Gastroesophageal sphincter (tissue), 4 donors: ENCODE measurements around the gene EPB41L3. TPM values are rescaled to one million over a fixed set of nuclear protein-coding genes. Genes with fewer than 3 reads are reported as not detected.

Experiments
- ATAC-seq: fragments of 150-250 bp; one replicate; pipeline ENCODE4 v1.9.1; 2016; ENCODE audit warnings: mild to moderate bottlenecking, moderate library complexity
- H3K27ac ChIP-seq, 4 donors: fragments of 200-600 bp; sonication (generic) in 3 of 4; 1 replicate in 3 of 4; 2 replicates in 1 of 4; pipeline ENCODE4 v1.5.1; 2016 to 2019
- H3K27me3 ChIP-seq: fragments of 200-600 bp; sonication (generic); one replicate; pipeline ENCODE4 v1.5.1; 2019
- H3K36me3 ChIP-seq, 2 donors: fragments of 200-600 bp; sonication (generic); one replicate each; pipeline ENCODE4 v1.5.1; 2019; ENCODE audit warnings: control low read depth in 1 of 2
- H3K4me1 ChIP-seq, 3 donors: fragments of 200-600 bp; sonication (generic); 1 replicate in 2 of 3; 2 replicates in 1 of 3; pipeline ENCODE4 v1.5.1; 2016 to 2019; ENCODE audit warnings: control low read depth in 2 of 3
- H3K4me3 ChIP-seq, 2 donors: fragments of 200-600 bp; sonication (generic); one replicate each; pipeline ENCODE4 v1.5.1; 2019; ENCODE audit warnings: mild to moderate bottlenecking in 1 of 2, moderate library complexity in 1 of 2
- H3K9me3 ChIP-seq, 3 donors: fragments of 200-600 bp; sonication (generic); one replicate each; pipeline ENCODE4 v1.5.1; 2017 to 2019; ENCODE audit warnings: control low read depth in 2 of 3
- CTCF ChIP-seq, 4 experiments: fragments of 200-600 bp in 2 of 4; fragments of 450-650 bp in 2 of 4; sonication (generic) in 1 of 4; IDR thresholded peaks; one replicate each; pipeline ENCODE4 v1.5.1; 2017 to 2019; ENCODE audit warnings: antibody characterized with exemption in 4 of 4, mild to moderate bottlenecking in 2 of 4, moderate library complexity in 2 of 4
- EP300 ChIP-seq: sonication (generic); formaldehyde crosslinking; IDR thresholded peaks from one replicate; pipeline ENCODE4 v1.6.1; 2017; ENCODE audit warnings: antibody characterized with exemption, mild to moderate bottlenecking
- POLR2A ChIP-seq, 2 donors: fragments of 450-650 bp; IDR thresholded peaks; one replicate each; pipeline ENCODE4 v1.6.1; 2017; ENCODE audit warnings: antibody characterized with exemption in 2 of 2, mild to moderate bottlenecking in 2 of 2, moderate library complexity in 1 of 2
- POLR2AphosphoS5 ChIP-seq: sonication (generic); formaldehyde crosslinking; IDR thresholded peaks from one replicate; pipeline ENCODE4 v1.6.1; 2017; ENCODE audit warnings: antibody characterized with exemption
- WGBS, 2 donors: methylation state at CpG; one replicate each; pipeline ENCODE4 v1.1.5; 2018; ENCODE audit warnings: low coverage in 1 of 2; 5-methylcytosine and 5-hydroxymethylcytosine counted together
- total RNA-seq, 4 donors: library from RNA; depleted of rRNA; stranded (reverse); fragments of >200 nt; gene quantifications; one replicate each; pipeline ENCODE4 v1.1.0, GENCODE V29; 2016

The EPB41L3 gene
- total RNA-seq, 4 donors from 2014 or later: 27.4 to 66.6 (median 43.4) TPM

GRCh38 chr18:5449858-5450509 lies 93.8 kb downstream of the EPB41L3 start:
- Histone ChIP-seq H3K27me3 (no peaks in the 10 kb centered on the region), H3K9me3 (no peaks in the 10 kb centered on the region), H3K4me3 (no peak overlapping the region), H3K4me1 (no peaks in the 10 kb centered on the region), H3K36me3 (no peaks in the 10 kb centered on the region), H3K27ac (no peak overlapping the region)
- TF ChIP-seq CTCF (IDR thresholded peaks at IDR 0.05) (no peak), POLR2AphosphoS5 (no peak), EP300 (no peak), POLR2A (IDR thresholded peaks at IDR 0.05) (no peak)
- ATAC-seq: no peak
- 77 to 88% methylated on average over 4 of the region's 4 CpGs for WGBS, 2 donors

DNA sequence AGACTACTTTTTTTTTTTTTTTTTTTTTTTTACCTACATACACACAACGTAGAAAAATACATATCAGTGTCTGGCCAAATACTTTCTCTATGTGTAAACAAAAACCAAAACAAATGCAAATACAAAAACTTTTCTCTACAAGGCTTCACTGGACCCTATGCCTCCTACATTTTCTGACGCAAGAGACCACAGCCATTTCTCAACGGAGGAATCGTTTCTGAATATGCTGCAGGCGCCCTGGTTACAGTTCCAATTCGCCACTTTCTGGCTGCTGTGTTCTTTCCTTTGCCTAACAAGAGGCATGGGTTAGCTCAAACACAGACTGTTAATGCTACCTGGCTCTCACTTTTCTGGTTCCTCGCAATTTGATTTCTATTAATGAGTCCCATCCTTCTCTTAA lies 96.4 kb downstream of the EPB41L3 start:
- no peak for ATAC-seq
- TF ChIP-seq EP300 (no peak), POLR2A (IDR thresholded peaks at IDR 0.05) (no peak), CTCF (IDR thresholded peaks at IDR 0.05) (no peak)
- WGBS, 2 donors: 87 to 88% methylated on average over 7 of the region's 7 CpGs
- no peaks in the 10 kb centered on the region for H3K9me3 ChIP-seq
- H3K36me3 ChIP-seq: no peaks in the 10 kb centered on the region
- H3K4me1 ChIP-seq: no peaks in the 10 kb centered on the region
- no peak overlapping the region for H3K27ac ChIP-seq
- no peaks in the 10 kb centered on the region for H3K27me3 ChIP-seq
- H3K4me3 ChIP-seq: no peak overlapping the region

DNA sequence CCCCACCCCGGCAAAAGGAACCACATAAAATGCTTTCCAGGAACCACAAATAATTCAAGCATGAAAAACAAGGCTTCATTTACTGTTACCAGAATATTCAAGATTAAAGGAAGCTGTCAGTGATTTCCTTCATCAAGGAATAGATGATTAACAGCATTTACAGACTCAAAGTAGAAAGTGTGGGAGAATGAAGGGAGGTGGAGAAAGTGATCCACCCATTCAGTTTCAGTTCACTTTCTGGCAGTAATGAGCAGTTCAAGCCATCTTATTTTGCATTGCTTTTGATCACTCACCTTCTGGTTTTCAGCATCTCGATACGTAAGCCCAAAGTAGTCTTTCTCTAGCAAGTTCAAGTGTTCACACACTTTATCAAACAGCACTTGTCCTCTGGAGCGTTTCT lies 99.0 kb downstream of the EPB41L3 start:
- WGBS, 2 donors: 83 to 88% methylated on average over 4 of the region's 4 CpGs
- TF ChIP-seq POLR2AphosphoS5: no peak
- TF ChIP-seq CTCF (IDR thresholded peaks at IDR 0.05): no peak
- TF ChIP-seq POLR2A (IDR thresholded peaks at IDR 0.05): no peak
- TF ChIP-seq EP300: no peak
- ATAC-seq: no peak

GRCh38 chr18:5444269-5444668 lies 99.5 kb downstream of the EPB41L3 start:
- no peak overlapping the region for H3K27ac ChIP-seq
- WGBS, 2 donors: 54 to 75% methylated on average over 3 of the region's 3 CpGs
- no peak overlapping the region for H3K4me3 ChIP-seq
- H3K36me3 ChIP-seq: no peaks in the 10 kb centered on the region
- no peaks in the 10 kb centered on the region for H3K9me3 ChIP-seq
- TF ChIP-seq POLR2AphosphoS5 (no peak), EP300 (no peak), POLR2A (IDR thresholded peaks at IDR 0.05) (no peak), CTCF (IDR thresholded peaks at IDR 0.05) (no peak)
- no peak for ATAC-seq
- no peaks in the 10 kb centered on the region for H3K27me3 ChIP-seq
- H3K4me1 ChIP-seq: no peaks in the 10 kb centered on the region

More for the DNA sequence above, 99.0 kb downstream of the EPB41L3 start:
- Histone ChIP-seq H3K27me3 (no peaks in the 10 kb centered on the region), H3K36me3 (no peaks in the 10 kb centered on the region), H3K27ac (no peak overlapping the region), H3K9me3 (no peaks in the 10 kb centered on the region), H3K4me3 (no peak overlapping the region), H3K4me1 (no peaks in the 10 kb centered on the region)

DNA sequence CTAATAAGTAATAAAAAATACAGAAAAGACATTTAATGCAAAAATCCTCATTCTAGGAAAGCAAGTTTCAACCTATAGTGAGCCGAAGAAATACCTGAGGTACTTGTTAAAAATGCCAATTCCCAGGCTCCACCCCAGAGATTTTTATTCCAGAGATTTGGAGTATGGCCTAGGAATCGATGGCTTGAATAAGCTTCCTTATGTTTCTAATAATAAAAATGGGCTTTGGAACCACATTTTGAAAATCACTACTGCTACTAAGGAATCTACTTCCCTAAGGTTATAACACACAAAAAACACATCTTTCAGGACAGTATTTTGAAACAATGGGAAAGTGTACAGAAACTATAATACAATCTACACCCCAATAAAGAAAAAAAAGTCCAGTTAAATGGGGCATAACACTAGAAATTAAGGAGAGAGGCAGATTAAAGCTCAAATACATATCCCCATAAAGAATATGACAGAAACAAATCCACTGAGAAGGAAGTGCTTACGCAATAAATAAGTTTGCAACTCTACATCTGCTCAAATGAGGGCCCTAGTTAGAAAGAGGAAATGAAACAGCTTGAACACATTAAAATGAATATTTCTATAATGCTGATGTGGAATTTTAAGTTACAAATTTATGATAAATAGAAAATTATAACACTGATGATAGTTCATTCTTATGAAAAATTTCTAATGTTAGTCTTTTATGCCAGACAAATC lies 103.7 kb downstream of the EPB41L3 start:
- 75 to 78% methylated on average over 3 of the region's 3 CpGs for WGBS, 2 donors
- ATAC-seq: no peak

More for the DNA sequence above, 103.7 kb downstream of the EPB41L3 start:
- H3K27me3 ChIP-seq: no peaks in the 10 kb centered on the region
- H3K9me3 ChIP-seq: no peaks in the 10 kb centered on the region
- H3K4me1 ChIP-seq: no peaks in the 10 kb centered on the region
- no peak overlapping the region for H3K27ac ChIP-seq
- no peak overlapping the region for H3K4me3 ChIP-seq
- TF ChIP-seq POLR2A (IDR thresholded peaks at IDR 0.05) (no peak), EP300 (no peak), POLR2AphosphoS5 (no peak), CTCF (IDR thresholded peaks at IDR 0.05) (no peak)
- no peaks in the 10 kb centered on the region for H3K36me3 ChIP-seq
